NCI-H2107 (cell line): ENCODE measurements around the gene DEFB123.
"Not testable (repeated sequence)": the region's sequence is repeated elsewhere in the genome, so short reads cannot be mapped to it uniquely, and the experiment has no call there.

Experiments used
- DNase-seq: peaks from one replicate; lab custom pipeline; 2025; lab: John Stamatoyannopoulos, UW

The DEFB123 gene, protein sequence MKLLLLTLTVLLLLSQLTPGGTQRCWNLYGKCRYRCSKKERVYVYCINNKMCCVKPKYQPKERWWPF

DNA sequence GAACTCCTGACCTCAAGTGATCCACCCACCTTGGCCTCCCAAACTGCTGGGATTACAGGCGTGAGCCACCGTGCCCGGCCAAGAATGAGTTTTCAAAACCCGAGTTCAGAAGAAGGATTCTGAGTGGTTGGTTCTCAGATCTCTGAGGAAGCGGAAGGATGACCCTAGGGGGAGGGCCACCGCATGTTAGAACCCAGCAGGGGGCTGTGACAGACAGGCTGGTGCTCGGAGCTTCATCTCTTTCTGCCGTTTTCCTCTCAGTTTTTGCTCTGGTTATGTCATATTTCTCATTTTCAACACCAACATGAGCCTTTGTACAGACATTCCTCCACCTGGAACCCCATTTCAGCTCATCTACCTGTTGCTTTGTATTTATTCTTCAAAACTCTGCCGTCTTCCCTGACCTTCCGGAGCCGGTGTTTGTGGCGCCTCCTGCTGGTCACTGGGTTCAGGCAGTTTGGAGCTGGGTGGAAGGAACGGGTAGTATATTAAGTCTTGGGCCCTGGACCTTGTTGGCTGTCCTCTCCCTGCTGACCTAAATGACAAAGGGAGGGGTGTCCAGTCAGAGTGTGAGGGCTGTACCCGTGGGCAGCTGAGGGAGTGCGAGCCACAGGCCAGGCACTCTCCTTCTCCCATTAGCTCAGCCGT lies at the start of gene DEFB123:
Gene DEFB123 (plus strand): TSS at position 621 of the 648 bp plus-strand sequence. CDS start 67 bp downstream, outside the sequence.
- DNase-seq: no peak

DNA sequence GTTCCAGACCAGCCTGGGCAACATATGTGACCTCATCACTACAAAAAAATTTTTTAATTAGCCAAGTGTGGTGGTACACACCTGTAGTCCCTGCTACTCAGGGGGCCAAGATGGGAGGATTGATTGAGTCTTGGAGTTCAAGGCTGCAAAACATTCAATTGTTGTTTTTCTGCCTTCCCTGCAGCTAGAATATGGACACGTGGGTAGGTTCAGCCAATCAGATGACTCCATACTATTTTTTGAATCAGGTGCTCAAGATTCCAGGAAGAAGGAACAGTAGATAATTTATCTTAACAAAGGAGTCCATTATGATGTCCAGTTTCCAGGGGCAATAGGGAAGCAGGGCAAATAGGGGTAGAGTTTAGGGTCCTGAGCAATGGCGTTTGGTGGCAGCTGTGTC lies 47.6 kb upstream of the DEFB123 start:
- no peak for DNase-seq

DNA sequence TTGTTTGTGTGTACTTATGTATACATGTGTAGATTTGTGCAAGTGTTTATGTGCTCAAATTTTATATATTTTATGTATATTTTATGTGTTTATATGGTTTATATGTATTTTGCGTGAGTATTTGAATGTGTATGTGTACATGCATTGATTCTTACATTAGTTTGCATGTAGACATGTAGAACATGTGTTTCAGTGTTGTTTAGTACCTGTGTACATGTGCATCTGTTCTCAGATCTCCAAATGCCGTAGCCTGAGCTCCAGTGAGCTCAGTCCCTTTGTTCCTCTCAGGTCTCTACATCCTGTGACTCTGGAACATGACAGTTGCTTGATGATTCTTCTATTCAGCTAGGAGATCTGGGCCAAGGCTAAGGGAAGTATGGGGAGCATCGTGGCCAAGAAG lies 45.5 kb upstream of the DEFB123 start:
- DNase-seq: no peak

DNA sequence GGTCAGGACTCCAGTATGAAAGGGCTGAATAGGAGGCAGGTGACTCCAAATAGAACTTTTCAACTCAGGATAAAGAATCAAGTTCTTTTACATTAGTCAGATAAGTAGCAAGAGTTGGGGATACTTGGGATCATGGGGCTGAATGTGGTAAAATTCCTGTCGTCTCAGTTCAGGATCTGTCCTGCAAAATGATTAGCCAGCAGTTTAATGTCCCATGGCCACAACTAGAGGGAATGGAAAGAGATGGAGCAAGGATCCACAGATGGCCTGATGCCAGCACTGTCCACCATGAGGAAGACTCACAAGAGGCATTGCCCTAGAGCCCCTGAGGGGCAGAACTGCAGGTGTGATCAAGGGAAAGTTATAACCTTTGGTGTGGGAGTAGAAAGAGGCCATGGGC lies 36.5 kb upstream of the DEFB123 start:
- no peak for DNase-seq

DNA sequence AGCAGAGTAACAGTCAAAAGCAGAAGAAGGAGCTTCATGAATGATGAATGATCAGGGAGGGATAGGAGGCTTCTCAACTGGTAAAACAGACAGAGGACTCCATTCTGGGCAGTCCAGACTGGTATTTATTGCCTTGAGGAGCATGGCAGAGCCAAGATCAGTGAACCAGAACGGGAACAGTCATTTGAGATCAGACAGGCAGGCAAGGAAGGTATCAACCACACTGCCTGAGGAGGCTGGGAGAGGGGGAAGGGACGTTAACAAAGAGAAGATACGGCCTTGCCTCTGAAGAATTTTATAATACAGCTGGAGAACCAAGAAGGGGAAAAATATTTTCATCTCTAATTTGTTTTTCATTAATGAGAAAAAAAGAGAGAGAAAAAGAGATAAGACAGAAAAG lies 34.3 kb upstream of the DEFB123 start, which contains the start of gene DEFB121:
Gene DEFB121 (minus strand): TSS at position 101 of the 400 bp plus-strand sequence. CDS start 63 bp downstream, at position 38.
- DNase-seq: no peak

DNA sequence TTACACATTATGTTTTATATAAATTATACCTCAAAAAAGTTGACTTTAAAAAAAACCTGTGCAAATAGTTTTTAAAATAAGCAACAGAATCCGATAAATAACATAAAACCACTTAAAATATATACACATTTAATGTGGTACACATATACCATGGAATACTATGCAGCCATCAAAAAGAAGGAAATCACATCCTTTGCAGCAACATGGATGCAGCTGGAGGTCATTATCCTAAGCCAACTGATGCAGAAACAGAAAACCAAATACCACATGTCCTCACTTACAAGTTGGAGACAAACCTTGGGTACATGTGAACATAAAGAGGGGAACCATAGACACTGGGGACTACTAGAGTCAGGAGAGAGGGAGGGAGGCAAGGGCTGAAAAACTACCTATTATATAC lies 30.4 kb upstream of the DEFB123 start:
- no peak for DNase-seq

DNA sequence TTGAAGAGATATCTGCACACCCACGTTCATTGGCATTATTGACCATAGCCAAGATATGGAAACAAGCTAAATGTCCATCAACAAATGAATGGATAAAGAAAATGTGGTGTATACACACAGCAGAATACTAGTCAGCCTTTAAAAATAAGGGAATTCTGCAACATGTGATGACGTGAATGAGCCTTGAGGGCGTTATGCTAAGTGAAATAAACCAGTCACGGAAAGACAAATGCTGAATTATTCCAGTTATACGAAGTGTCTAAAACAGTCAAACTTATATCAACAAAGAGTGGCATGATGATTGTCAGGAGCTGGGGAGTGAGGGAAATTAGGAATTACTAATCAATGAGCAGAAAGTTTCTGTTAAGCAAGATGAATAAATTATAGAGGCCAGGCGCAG lies 26.1 kb upstream of the DEFB123 start:
- no peak for DNase-seq

DNA sequence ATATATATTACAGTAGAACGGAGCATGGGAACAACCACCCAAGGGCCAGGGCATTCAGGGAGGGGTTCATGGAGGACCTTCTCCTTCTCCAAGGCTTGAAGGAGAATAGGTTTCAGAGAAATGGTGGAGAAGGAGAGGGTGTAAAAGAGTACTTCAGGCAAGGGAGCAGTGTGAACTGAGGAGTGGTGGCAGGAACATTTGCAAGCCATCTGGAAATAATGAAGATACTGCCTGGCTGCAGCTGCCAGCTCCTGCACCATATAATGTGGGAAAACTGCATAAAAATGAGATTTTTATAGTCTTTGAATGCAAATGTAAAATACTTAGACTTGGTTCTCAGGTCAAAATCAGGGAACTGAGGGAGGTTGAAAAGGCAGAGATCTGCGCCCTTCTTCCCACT lies 24.8 kb upstream of the DEFB123 start:
- DNase-seq: no peak

DNA sequence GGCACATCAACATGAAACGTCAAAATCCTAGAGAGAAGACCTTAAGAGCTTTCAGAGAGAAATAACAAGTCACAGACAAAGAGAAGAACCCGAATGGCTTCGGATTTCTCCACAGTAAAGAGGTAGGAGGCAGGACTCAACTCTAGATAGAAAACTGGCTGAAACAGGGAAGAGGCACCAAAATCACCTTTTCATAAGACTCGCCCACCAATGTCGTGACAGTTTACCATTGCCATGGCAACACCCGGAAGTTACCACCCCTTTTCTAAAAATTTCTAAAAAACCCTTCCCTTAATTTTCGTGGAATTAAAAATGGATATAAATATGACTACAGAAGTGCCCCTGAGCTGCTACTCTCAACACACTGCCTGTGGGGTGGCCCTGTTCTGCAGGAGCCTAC lies 22.1 kb upstream of the DEFB123 start:
- DNase-seq: no peak

DNA sequence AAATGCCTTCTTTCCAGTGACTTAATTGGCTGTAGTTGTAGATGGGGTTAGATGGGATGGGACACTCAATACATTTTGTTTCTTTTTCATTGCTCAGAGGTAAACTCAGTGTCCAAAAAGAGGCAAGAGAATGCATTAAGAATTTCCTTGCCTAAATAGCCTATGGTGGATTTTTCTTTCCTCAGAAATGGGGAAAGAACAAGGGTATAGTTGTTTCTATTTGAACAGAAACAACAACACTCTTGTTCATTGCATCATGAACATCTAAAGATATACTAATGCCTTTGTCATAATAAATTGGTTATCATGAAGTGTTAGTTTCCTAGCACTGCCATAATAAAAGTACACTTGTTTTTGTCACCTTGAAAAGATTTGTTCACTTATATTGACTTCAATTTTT lies 14.6 kb upstream of the DEFB123 start:
- no peak for DNase-seq

DNA sequence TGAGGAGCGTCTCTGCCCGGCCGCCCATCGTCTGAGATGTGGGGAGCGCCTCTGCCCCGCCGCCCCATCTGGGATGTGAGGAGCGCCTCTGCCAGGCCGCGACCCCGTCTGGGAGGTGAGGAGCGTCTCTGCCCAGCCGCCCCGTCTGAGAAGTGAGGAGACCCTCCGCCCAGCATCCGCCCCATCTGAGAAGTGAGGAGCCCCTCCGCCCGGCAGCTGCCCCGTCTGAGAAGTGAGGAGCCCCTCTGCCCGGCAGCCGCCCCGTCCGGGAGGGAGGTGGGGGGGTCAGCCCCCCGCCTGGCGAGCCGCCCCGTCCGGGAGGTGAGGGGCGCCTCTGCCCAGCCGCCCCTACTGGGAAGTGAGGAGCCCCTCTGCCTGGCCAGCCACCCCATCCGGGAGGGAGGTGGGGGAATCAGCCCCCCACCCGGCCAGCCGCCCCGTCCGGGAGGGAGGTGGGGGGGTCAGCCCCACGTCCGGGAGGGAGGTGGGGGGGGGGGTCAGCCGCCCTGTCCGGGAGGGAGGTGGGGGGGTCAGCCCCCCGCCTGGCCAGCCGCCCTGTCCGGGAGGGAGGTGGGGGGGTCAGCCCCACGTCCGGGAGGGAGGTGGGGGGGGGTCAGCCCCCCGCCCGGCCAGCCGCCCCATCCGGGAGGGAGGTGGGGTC lies 13.4 kb upstream of the DEFB123 start:
- not testable (repeated sequence) for DNase-seq

DNA sequence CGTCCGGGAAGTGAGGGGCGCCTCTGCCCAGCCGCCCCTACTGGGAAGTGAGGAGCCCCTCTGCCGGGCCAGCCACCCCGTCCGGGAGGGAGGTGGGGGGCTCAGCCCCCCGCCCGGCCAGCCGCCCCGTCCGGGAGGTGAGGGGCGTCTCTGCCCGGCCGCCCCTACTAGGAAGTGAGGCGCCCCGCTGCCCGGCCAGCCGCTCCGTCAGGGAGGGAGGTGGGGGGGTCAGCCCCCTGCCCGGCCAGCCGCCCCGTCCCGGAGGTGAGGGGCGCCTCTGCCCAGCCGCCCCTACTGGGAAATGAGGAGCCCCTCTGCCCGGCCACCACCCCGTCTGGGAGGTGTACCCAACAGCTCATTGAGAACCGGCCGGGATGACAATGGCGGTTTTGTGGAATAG lies 12.9 kb upstream of the DEFB123 start:
- not testable (repeated sequence) for DNase-seq

DNA sequence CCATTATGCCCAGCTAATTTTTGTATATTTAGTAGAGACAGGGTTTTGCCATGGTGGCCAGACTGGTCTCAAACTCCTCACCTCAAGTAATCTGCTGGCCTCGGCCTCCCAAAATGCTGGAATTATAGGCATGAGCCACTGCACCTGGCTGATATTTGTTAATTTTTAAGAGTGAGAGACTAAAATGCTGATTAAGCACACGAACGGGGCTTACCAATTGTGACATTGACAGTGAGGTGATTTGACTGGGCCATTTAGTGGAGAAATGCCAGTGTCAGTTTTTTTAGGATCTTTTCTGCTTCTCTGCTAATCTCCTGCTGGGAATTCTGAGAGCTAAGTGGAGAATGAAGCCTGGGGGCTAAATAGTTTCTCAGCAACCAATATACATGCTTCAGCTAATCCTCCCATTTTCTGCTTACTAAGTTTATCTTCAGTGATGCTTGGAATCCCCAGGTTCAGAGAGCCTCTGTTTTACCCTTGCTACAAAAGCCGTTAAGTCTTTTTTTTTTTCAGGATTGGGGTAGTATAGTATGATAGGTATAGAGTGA lies 9.8 kb upstream of the DEFB123 start:
- no peak for DNase-seq

DNA sequence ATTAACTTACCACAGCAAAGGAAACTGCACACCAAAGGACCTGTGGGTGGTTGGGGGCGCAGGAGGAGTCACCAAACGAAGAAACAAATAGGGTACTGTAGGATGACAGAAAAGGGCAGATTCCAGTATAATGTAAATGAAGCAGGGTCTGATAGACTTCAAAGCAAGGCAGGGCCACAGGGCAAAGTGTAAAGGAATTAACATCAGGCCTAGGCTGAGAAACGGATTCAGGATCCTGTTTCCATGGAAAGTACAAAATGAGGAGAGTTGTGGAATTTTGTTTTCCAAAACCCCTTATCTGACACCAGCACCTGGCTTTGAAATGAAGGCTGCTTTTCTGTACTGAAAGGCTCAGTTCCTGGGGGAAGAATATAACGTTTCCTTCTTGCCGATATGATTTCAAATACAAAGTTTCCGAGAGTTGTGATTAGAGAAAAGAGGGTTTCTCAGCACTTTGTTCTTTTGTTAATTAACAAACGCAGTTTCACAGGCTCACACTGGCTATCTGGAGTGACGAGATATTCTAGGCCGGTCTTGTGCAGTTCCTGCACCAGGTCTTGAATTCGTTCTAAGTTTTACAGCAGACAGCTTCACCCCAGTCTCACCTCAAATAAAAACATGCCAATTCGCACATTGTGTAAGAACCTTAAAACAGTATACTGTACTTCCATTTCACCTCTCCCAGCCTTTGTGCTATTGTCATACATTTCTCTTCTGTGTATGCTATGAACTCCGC lies 5.8 kb downstream of the DEFB123 start:
- no peak for DNase-seq

DNA sequence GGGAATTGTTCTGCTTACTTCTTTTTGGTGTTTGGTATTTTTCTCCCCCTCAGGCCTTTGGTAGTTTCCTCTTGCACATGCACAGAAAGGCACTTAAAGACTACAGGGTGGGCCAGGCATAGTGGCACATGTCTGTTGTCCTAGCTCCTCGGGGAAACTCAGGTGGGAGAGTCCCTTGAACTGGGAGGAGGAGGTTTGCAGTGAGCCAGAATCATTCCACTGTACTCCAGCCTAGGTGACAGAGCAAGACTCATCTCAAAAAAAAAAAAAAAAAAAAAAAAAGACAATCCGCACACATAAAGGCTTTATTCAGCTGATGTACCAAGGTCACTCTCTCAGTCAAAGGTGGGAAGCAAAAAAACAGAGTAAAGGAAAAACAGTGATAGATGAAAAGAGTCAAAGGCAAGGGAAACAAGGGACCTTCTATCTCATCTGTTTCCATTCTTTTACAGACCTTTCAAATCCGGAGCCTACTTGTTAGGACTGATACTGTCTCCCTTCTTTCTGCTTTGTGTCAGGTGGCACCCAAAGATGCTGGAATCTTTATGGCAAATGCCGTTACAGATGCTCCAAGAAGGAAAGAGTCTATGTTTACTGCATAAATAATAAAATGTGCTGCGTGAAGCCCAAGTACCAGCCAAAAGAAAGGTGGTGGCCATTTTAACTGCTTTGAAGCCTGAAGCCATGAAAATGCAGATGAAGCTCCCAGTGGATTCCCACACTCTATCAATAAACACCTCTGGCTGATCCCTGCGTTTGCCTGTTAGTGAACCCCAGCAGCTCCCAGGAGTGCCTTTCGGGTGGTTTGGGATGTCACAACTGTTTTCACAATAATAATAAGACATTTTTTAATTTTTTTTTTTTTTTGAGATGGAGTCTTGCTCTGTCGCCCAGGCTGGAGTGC lies 9.3 kb downstream of the DEFB123 start:
- DNase-seq: no peak

DNA sequence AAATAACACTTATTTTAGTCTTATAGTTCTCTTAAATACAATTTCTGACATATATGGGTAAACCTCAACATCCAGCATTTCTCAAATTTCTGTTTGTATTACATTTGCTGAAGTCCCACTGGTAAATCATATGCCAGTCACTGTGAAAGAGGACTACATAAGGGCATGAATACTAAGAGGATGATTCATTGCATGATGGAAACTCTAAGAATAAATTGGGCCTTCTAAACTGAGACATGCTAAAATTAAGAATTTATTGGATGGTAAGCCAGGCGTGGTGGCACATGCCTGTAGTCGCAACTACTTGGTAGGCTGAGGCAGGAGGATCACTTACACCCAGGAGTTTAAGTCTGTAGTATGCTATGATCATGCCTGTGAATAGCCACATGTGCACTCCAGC lies 12.1 kb downstream of the DEFB123 start:
- DNase-seq: no peak

DNA sequence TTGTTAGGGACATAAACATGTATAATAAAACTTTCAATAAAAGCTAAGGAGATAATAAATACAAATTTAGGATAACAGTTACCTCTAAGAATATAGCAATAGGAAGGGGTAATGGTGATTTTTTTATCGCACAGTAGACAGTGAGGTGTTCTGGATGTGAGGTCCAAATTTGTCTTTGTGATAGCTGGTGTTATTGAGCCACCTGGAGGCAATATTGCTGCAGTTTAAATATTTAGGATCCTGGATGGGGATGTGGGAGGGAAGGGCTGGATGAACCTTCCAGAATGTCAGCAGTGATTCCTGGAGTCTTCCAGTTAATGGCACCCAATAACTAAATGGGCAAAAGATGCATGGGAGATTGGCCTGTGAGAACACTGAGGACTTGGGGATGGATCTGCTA lies 13.9 kb downstream of the DEFB123 start:
- no peak for DNase-seq

DNA sequence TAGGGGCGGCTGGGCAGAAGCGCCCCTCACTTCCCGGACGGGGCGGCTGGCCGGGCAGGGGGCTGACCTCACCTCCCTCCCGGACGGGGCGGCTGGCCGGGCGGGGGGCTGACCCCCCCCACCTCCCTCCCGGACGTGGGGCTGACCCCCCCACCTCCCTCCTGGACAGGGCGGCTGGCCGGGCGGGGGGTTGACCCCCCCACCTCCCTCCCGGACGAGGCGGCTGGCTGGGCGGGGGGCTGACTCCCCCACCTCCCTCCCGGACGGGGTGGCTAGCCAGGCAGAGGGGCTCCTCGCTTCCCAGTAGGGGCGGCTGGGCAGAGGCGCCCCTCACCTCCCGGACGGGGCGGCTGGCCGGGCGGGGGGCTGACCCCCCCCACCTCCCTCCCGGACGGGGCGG lies 30.5 kb downstream of the DEFB123 start:
- not testable (repeated sequence) for DNase-seq

DNA sequence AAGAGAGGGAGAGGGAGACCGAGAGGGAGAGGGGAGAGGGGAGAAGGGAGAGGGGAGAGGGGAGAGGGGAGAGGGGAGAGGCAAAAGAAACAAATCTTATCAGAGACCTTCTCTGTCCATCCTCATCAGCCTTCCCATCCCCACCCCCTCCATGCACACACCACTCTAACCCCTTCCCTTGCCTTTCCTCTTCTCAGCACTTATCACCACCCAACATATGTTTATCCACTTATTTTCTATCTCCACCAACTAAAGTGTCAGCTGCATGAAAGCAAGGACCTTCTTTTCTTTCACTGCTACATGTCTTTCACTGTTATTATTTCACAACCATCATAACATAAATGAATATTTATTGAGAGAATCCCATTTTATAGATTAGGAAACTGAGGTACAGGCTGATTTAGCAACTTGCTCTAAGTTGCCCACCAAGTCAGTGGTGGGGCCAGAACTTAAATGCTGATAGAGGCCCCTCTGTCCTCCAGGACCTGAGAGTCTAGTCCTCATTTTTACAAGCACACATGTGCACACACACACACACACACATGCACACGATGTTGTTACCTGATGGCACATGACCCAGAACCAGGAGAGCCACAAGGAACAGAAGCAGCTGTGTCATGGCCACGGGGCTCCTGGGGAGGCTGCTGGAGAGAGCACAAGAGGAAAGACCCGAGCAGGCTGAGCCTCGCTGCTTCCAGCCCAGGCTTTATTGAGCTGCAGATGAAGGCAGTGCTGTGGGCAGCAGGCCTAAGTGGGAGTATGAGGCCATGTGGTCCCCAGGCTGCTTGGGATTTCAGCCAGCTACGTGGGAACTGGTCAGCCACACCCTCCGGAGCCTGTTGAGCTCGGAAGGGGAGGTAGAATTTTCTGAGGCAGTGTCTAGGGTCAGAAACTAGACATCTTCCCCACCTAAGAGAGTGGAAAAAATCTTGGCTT lies 32.2 kb downstream of the DEFB123 start:
- no peak for DNase-seq

DNA sequence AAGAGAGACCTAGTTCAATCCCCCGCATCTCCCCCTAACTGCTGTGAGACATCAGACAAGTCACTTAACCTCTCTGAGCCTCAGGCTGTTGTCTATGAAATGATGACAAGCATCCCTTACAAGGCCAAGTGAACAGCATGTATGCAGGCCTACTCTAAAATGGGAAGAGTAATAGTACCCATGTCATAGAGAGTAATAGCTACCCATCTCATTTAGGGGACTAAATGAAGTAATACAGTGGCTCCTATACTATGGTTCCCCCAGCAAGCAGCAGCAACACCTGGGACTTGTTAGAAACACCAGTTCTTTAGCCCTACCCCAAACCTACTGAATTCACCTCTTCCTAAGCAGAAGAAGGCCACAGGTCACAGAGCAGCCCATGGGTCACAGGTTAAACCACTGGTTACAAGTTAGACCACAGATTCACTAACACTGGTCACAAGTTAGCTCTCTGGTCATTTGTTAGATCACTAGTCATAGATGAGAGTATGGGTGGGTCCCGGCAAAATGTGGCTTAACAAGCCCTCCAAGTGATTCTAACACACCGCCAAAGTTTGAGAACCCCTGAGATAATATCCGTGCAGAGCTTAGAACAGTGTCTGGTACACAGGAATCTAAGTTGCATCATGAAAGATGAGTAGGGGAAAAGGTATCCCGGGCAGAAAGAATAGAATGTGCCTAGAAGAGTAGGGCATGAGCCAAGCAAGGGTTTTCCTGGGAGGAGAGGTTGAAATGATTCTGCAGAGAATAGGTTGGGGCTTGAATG lies 33.1 kb downstream of the DEFB123 start:
- DNase-seq: no peak
